ENCODE data around the gene ISY1.

The ISY1 gene

DNA sequence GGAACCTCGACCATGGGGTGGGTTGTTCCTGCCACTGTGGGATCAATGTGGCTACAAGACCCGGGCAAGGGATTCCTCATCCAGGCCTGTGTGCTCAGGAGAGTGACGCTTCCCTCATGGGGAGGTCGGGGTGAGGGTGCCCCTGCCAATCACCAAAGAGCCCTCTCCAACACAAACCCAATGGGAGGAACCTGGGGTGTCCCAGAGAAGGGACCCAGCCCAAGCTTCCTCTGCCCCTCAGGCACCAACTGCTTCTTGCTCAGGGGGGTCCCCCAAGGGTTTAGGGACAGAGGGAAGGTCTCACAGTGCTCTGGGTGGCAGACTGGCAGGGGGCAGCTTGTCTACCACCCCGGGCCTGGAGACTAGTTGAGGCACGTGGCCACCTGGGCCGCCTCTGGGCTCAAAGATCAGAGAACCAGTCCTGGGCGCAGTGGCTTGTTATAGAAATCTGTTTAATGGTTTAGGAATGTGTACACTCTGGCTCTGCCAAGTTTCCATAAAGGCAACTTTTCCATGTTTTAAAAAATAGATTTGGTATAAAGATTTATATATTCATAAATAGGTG is 73.6 kb downstream of the ISY1 start:
- DNase-seq (ENCODE audit: low read depth, low spot score), result no peak

DNA sequence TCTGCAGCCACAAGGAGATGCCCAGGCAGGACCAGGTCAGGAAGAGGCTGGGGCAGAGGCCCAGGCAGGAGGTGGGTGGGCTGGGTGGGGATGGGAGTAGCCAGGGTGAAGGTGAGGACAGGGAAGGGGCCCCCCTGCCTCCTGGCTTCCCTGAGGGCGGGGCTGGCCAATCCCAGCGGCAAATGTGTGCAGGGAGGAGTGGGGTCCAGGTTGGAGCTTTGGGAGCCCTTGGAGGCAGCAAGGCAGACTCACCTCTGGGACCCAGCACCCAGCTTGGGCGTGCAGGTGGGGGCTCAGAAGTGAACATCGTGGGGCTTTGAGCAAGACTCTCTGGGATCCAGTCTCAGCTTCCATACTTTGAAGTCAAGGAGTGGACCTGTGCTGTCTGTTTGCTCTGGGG is 75.0 kb downstream of the ISY1 start:
- no peak for DNase-seq (ENCODE audit: low read depth, low spot score)

DNA sequence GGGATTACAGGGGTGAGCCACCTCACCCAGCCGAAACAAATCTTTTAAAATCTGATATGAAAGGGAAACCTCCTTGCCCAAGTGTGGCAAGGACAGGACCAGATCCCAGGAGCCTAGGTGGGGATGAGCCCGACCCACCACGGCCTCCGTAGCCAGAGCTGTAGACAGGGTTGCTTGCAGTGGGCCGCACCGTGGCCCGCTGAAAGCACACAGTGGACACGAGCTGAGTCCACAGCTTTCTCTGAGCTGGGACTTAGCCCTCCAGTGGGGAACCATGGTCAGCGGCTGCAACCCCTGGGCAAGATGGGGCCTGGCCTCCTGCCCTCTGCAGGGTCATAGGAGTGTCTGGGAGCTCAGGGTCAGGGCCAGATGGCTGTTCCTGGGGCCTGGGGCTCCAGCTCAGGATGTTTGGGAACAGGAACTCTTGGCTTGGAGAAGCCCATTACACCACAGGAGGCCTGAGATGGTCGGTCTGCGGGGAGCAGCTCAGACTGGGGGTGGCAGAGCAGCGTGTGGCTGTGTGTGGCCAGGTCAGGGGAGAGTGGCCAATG is 75.6 kb downstream of the ISY1 start:
- DNase-seq (ENCODE audit: low read depth, low spot score), result no peak

DNA sequence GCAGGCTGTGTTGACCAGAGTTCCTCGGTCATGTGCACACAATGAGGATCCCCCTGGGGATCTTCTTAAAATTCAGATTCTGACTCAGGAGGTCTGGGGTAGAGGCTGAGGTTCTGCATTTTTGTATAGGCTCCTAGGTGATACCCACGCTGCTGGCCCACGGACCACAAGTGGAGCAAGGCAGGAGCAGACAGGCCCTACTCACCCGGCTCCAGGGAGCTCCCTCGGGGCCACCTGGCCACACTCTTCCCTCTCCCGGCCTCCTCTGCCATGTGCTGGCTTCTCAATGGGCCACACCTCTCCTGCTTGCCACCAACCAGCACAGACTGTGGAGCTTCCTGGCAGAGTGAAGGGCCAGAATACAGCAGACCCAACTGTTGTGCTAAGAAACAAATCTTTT is 76.4 kb downstream of the ISY1 start:
- DNase-seq (ENCODE audit: low read depth, low spot score), result no peak

DNA sequence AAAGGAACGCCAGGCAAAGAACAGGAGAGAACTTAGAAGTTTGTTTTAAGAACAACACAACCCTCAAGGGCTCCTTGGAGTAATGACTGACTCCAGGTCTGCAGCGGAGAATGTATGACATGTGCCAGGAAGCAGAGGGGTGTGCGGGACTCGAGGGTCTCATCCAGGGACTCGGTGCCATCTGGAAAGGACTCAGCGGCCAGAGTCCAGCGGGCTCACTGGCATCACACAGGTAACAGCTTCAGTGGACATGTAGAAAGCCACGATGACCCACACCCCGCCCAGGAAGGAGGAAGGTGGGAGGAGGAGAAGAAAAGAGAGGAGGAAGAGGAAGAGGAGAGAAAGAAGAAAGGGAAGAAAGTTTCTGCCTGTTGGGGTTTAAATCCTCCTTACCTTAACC is 78.8 kb downstream of the ISY1 start:
- DNase-seq (ENCODE audit: low read depth, low spot score), result no peak

DNA sequence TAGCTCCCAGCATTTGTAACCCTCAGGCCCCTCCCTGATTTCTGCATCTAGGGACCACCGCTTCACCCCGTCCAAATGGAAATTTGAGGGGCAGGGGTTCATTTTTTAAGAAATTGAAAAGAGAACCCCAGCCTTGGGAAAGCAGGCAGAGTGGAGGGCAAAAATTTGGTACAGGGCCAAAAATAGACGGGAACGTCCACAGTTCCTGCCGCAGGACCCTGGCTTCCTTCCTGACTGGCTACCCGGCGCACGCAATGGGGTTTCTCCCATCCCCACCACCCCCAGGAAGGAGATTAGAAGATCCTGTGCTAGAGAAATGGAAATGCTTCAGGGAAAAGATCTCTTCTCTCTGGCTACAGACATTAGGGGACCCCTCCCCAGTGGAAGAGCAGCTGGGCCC is 79.4 kb downstream of the ISY1 start:
- no peak for DNase-seq (ENCODE audit: low read depth, low spot score)

DNA sequence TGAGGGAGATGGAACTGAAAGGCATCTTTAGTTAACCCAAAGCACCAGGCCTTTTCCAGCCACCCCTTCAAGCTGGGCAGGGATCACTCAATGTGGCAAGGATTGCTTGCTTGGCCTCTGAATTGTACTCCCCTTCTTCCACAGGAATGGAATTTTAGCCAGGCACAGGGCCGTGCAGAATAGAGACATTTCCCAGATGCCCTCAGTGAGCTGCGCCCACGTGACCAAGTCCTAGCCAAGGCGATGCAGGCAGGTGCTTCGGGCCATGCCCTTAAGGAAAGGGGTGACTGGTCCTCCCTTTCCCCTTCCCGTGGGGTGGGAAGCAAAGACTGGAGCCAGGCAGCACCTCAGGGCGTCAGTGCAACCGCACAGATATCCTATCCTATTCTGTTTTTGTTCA is 82.4 kb downstream of the ISY1 start:
- no peak for DNase-seq (ENCODE audit: low read depth, low spot score)
